ENCODE results near the gene DOCK3. TPM values are rescaled to one million over a fixed set of nuclear protein-coding genes. Genes with fewer than 3 reads are reported as not detected.

The DOCK3 gene
- total and polyA plus RNA-seq, 4 donors, result 0.01 to 0.08 (median 0.06) TPM; not detected in 1

GRCh38 chr3:51004235-51004634 is 329.5 kb downstream of the DOCK3 start:
- Histone ChIP-seq H3K4me3 (ENCODE audit: low read depth in 1 of 3, low read length in 3 of 3) (no peak overlapping the region), H3K27me3 (ENCODE audit: control insufficient read depth in 4 of 4, insufficient read depth in 4 of 4, low read length in 3 of 4) (no peaks in the 10 kb centered on the region), H3K9ac (ENCODE audit: low read depth in 1 of 2, low read length in 2 of 2) (no peak overlapping the region), H3K36me3 (ENCODE audit: control insufficient read depth in 4 of 4, insufficient read depth in 3 of 4, low read depth in 1 of 4, low read length in 3 of 4) (no peaks in the 10 kb centered on the region), H3K27ac (ENCODE audit: low read depth in 1 of 2, low read length in 2 of 2) (no peak overlapping the region), H3K4me1 (ENCODE audit: control insufficient read depth in 4 of 4, insufficient read depth in 4 of 4, low read length in 3 of 4) (peaks cover 0 to 35% (median 17%) of the 10 kb centered on the region in 4 donors), H3K9me3 (ENCODE audit: control insufficient read depth in 4 of 4, low read length in 3 of 4) (no peaks in the 10 kb centered on the region)
- DNase-seq (ENCODE audit: low spot score), result no peak
- TF ChIP-seq GABPA (IDR thresholded peaks at IDR 0.05 in 1 of 2, conservative IDR thresholded peaks at IDR 0.05 in 1 of 2) (no peak), FOXA2 (IDR thresholded peaks at IDR 0.05) (no peak), CTCF (IDR thresholded peaks at IDR 0.05; ENCODE audit: low read depth, low read length, missing input control) (no peak), YY1 (IDR thresholded peaks at IDR 0.05) (no peak), SP1 (IDR thresholded peaks at IDR 0.05) (no peak), NR2F2 (IDR thresholded peaks at IDR 0.05) (no peak), EGR1 (IDR thresholded peaks at IDR 0.05; ENCODE audit: low read depth in 2 of 2) (no peak), ZBTB33 (IDR thresholded peaks at IDR 0.05) (no peak), RAD21 (IDR thresholded peaks at IDR 0.05) (no peak), ATF3 (IDR thresholded peaks at IDR 0.05) (no peak)
- 73% methylated on average over 2 of the region's 2 CpGs for WGBS

GRCh38 chr3:51024121-51024520 is 349.4 kb downstream of the DOCK3 start:
- Histone ChIP-seq H3K9ac (ENCODE audit: low read depth in 1 of 2, low read length in 2 of 2) (no peak overlapping the region), H3K27ac (ENCODE audit: low read depth in 1 of 2, low read length in 2 of 2) (no peak overlapping the region), H3K27me3 (ENCODE audit: control insufficient read depth in 4 of 4, insufficient read depth in 4 of 4, low read length in 3 of 4) (no peaks in the 10 kb centered on the region), H3K36me3 (ENCODE audit: control insufficient read depth in 4 of 4, insufficient read depth in 3 of 4, low read depth in 1 of 4, low read length in 3 of 4) (no peaks in the 10 kb centered on the region), H3K4me1 (ENCODE audit: control insufficient read depth in 4 of 4, insufficient read depth in 4 of 4, low read length in 3 of 4) (no peaks in the 10 kb centered on the region), H3K9me3 (ENCODE audit: control insufficient read depth in 4 of 4, low read length in 3 of 4) (peaks cover 0 to 3% (median 0%) of the 10 kb centered on the region in 4 donors), H3K4me3 (ENCODE audit: low read depth in 1 of 3, low read length in 3 of 3) (no peak overlapping the region)
- no peak for DNase-seq (ENCODE audit: low spot score)
- no peak for TF ChIP-seq YY1 (IDR thresholded peaks at IDR 0.05)
- no peak for TF ChIP-seq FOXA2 (IDR thresholded peaks at IDR 0.05)

- no peaks in the 10 kb centered on the region for H3K36me3 ChIP-seq (ENCODE audit: control insufficient read depth in 4 of 4, insufficient read depth in 3 of 4, low read depth in 1 of 4, low read length in 3 of 4)
- no peaks in the 10 kb centered on the region for H3K9me3 ChIP-seq (ENCODE audit: control insufficient read depth in 4 of 4, low read length in 3 of 4)
- no peaks in the 10 kb centered on the region for H3K4me1 ChIP-seq (ENCODE audit: control insufficient read depth in 4 of 4, insufficient read depth in 4 of 4, low read length in 3 of 4)
- 61% methylated on average over 10 of the region's 10 CpGs for WGBS
- no peak for TF ChIP-seq HNF4A (conservative IDR thresholded peaks at IDR 0.05)
- TF ChIP-seq TAF1 (conservative IDR thresholded peaks at IDR 0.05), result no peak
- no peak for TF ChIP-seq EGR1 (IDR thresholded peaks at IDR 0.05; ENCODE audit: low read depth in 2 of 2)
- TF ChIP-seq JUND (IDR thresholded peaks at IDR 0.05), result no peak
- TF ChIP-seq CTCF (IDR thresholded peaks at IDR 0.05; ENCODE audit: low read depth, low read length, missing input control), result no peak
- TF ChIP-seq FOXA2 (IDR thresholded peaks at IDR 0.05), result no peak
- TF ChIP-seq GABPA (IDR thresholded peaks at IDR 0.05 in 1 of 2, conservative IDR thresholded peaks at IDR 0.05 in 1 of 2), result no peak
- no peak for TF ChIP-seq MAX (IDR thresholded peaks at IDR 0.05)
- TF ChIP-seq FOXA1 (IDR thresholded peaks at IDR 0.05), result no peak
- TF ChIP-seq ZBTB33 (IDR thresholded peaks at IDR 0.05), result no peak
- TF ChIP-seq ATF3 (IDR thresholded peaks at IDR 0.05), result no peak
- TF ChIP-seq YY1 (IDR thresholded peaks at IDR 0.05), result no peak
- TF ChIP-seq SP1 (IDR thresholded peaks at IDR 0.05), result no peak
- no peak for TF ChIP-seq HNF4G (IDR thresholded peaks at IDR 0.05)
- TF ChIP-seq RAD21 (IDR thresholded peaks at IDR 0.05), result no peak
- no peak for TF ChIP-seq RXRA (IDR thresholded peaks at IDR 0.05)
- no peaks in the 10 kb centered on the region for H3K27me3 ChIP-seq (ENCODE audit: control insufficient read depth in 4 of 4, insufficient read depth in 4 of 4, low read length in 3 of 4)
- H3K27ac ChIP-seq (ENCODE audit: low read depth in 1 of 2, low read length in 2 of 2), result no peak overlapping the region
- DNase-seq (ENCODE audit: low spot score), result no peak
- H3K9ac ChIP-seq (ENCODE audit: low read depth in 1 of 2, low read length in 2 of 2), result no peak overlapping the region
- no peak overlapping the region for H3K4me3 ChIP-seq (ENCODE audit: low read depth in 1 of 3, low read length in 3 of 3)
These were observed 350.3 kb downstream of the DOCK3 start for GRCh38 chr3:51024765-51025632.

Data from liver (tissue), 9 donors.